Activated CD8-positive, alpha-beta memory T cell treated with anti-CD3 and anti-CD28 coated beads for 48 hours (primary cell): ENCODE results near the gene EBI3.
"Not testable (repeated sequence)": the region's sequence is repeated elsewhere in the genome, so short reads cannot be mapped to it uniquely, and the experiment has no call there.

Source experiments
- DNase-seq, 3 experiments: peaks; one replicate each; pipeline ENCODE4 v3.0.0-alpha.2; 2020; ENCODE audit warnings: low read depth in 2 of 3, low spot score in 2 of 3

The EBI3 gene

DNA sequence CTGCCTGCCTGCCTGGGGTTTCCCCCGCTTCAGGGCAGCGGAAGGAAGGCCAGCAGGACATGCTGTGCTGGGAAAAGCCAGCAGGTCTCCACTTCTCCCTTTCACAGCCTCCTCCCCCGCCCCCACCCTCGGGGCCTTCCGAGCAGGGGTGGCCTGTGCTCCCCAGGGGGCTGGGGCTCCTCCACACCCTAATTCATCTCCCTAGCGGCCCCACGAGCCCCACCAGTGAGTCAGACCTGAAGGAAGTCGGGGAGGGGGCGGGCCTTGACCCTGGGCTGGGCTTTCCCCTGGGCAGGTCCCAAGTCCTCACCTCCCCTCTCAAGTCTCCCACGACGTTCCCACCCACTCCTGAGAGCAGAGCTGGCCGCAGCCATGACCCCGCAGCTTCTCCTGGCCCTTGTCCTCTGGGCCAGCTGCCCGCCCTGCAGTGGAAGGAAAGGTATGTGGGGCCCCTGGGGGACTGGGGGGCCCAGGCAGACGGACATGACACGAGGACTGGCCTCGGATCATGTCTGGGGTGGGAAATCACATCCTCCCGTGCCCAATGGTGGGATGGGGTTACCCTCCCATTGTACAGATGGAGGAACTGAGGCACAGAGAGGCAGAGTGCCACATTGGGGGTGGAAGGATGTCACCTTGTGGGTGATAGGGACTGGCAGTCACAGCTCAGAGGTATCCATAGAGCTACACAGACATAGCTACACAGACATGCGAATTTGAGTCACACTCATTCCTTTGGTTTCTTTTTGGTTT lies at the start of gene EBI3:
Gene EBI3, plus strand, starts transcription at position 345 of the 753 bp plus-strand sequence. Its CDS starts 28 bp downstream, at position 373.
- peak; percentile 21 to 67 (median 37) for DNase-seq

DNA sequence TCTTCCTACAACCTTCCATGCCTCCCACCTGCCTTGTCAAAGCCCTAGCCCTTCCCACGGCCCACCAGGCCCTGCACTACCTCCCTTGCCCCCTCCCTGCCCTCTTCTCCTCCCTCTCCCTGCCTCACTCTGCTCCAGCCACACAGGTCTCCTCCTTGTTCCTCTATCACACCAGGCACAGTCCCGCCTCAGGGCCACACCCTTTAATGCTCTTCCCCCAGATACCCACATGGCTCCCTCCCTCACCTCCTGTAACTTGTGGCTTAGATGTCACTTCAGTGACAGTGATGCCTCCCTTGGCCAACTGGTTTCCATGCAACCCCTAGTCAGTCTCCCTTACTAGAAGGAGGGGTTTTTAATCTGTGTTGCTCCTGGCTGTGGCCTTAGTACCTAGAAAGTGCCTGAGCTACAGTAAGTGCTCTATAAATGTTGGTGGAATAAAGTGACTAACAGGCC lies 48.2 kb upstream of the EBI3 start:
- DNase-seq, result no peak

DNA sequence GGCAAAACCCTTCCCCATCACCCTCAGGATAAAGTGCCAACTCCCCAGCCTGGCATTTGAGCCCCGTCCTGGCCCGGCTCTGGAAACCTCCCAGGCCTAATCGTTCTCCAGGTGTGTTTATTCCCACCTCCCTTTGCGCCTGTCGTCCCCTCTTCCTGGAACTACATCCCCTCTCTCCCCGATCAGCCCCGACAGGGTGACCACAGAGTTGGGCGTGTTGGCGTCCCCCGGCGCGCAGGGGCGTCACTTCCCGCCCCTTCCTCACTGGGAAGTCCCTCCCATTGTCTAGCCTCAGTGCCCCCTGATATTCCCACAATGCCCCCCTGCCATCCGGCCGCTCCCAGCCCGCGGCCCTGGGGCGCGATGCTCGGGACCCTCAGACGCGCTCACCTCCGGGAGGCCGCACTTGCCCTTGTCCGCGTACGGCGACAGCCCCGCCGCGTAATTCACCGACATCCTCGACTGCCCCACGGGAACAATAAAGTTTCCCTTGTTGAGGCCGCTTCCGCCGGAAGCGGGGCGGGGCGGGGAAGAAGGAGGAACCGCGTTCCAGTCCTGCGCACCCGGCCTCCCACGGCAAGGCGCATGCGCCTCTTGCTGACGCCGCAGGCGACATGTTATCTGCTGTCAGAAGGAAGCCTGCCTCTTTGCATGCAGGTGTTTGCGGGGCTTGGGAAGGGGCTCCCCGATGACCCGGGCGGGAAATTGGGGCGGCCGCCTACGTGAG lies 47.1 kb upstream of the EBI3 start, which contains the start of the genes ANKRD24 and SIRT6:
Gene ANKRD24, plus strand, starts transcription at position 606 of the 727 bp plus-strand sequence. CDS start 3,737 bp downstream, outside the sequence.
Gene SIRT6, minus strand, starts transcription at position 480 of the 727 bp plus-strand sequence. Its CDS starts 24 bp downstream, at position 456.
- DNase-seq, result peak; percentile 83 to 90 (median 90)

DNA sequence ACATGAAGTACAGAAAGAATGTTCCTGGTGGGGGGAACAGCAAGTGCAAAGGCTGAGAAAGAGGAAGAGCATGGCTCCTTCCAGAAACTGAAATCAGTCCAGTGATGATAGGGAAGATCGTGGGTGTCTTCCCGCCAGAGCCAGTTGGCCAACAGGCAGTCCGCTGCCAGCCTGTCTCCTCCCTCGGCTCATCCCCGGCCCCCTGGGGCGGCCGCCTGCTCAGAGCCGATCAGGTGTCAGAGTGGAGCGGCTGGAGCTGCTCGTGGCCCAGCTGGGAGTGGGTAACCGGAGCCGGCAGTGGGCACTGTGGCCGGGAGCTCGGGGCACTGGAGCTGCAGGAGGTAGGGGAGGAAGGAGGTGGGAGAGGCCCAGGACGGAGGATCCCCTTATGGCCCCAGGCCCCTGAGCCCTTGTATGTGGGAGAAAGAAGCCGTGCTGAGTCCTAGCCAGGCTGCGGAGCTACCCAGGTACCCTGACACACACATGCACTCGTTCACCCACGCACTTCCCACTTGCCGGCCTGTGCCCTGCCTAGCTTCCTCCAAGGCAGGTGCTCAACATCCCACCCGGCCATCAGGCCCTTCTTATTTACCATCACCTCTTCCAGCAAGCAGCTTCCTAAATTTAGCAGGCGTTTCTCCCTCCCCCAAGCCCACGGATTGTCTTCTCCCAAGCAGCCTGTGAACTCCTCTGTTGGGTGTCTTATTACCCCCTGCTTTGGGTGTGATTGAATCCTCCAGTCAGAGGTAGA lies 45.2 kb upstream of the EBI3 start:
- no peak for DNase-seq

DNA sequence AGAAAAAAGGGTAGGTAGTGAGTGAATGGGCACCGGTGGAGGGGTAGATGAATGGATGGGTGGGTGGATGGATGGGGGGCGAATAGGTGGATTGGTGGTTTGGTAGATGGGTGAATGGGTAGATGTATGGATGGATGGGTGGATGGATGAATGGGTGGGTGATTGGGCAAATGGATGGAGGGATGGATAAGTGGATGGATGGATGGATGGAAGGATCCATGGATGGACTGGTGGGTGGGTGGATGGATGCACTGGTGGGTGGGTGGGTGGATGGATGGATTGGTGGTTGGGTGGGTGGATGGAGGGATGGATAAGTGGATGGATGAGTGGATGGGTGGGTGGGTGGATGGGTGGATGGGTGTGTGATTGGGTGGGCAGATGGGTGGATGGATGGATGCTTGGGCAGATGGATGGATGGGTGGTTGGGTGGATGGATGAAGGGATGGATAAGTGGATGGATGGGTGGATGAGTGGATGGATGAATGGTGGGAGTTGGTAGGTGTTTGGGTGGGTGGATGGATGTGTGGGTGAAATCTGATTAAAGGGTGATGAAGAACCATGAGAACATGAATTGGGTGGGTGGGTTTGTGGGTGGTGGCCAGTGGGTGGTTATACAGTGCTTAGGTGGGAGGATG lies 44.5 kb upstream of the EBI3 start:
- DNase-seq, result no peak

DNA sequence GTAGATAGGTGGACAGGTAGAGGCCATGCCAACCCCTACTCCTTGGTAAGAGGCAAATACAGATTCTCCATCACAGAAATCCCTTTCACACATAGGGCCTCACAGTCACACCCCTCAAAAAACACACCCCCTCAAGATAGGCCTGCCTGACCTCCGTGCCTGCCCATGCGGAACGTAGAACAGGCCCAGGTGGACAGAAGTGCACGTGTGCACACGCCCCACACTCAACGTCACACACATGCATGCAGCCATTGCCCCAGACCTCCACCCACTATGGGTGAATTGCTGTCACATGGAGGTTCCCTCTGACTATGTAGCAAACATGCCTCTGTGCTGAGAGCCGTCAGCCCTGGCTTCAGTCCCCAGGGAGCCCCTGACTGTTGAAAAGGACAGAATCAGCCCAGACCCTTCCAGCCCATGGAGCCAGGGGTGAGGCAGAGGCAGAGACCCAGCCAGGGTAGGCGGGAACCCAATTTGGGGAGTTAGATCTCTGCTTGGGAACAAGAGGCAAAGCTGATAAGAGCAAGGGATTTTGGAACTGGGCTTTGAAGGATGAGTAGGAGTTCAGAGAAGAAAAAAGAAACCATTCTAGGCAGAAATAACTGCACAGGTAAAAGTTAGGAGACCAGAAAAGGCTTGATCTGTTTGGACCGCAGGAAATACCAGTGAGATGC lies 43.8 kb upstream of the EBI3 start:
- no peak for DNase-seq

DNA sequence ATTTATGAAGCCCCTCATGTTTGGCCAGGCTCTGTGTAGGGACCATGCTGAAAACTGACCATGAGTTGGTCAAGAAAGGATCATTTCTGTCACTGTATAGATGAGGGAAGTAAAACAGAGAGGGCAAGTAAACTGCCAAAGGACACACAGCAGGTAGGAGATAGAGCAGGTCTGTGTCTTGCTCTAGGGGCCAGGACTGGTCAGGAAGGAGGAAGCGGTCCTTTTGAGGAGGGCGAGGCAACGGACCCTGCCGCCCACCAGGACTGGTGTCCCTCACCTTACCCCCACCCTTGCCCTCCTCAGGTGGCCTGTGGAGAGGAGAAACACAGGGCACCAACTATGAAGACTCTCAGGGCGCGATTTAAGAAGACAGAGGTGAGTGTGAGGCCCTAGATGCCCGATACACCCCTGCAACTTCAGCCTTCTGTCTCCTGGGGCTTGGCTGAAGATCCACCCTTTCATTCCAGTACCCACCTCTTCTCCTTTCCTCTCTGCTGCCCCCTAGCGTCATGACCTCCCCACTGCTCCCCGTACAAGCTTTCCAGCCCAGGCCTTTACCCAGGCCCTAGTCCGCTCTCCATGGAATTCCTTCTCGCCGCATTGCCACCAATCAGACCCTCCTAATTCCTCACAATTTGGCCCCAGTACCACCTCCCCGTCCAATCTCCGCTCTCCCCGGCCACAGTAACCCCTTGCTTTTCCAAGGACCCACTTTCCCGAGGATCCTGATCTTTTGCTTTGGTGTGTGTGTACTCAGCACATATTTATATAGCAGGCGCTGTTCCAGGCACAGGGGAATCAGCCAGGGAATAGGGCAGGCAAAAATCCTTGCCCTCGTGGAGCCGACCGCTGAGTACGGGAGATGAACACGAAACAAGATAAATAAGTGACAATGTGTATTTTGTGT lies 43.0 kb upstream of the EBI3 start:
- peak; percentile 39 to 86 (median 85) for DNase-seq

DNA sequence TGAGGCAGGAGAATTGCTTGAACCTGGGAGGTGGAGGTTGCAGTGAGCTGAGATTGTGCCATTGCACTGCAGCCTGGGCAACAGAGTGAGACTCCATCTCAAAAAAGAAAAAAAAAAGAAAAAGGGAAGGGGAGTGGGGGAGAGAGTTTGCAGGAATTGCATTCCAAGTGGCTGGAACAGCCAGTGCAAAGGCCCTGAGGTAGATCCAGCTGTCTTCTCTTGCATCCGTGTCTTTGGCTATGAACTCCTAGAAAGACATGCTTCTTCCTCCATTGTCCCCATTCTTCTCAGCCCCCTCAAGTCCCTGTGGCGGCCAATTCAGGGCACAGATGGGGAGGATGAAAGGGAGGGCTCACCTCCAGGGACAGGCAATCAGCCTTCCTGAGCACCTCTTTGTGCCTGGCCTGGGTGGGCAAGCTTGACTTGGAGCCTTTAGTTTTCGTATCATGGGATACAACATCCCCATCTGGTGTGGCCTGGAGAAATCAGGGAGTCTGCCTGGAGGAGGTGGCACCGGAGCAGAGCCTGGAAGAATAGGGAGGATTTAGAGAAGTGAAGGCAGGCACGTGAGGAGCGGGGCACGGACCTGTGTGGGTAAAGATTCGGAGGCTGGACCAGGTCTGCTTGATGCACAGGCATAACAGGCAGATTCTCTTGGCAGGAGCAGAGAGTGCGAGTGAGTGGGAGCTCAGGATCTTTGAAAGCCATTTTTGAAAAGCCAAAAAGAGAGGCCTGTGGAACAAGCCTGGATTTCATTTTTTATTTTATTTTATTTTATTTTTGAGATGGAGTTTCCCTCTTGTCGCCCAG lies 41.8 kb upstream of the EBI3 start:
- DNase-seq, result no peak

DNA sequence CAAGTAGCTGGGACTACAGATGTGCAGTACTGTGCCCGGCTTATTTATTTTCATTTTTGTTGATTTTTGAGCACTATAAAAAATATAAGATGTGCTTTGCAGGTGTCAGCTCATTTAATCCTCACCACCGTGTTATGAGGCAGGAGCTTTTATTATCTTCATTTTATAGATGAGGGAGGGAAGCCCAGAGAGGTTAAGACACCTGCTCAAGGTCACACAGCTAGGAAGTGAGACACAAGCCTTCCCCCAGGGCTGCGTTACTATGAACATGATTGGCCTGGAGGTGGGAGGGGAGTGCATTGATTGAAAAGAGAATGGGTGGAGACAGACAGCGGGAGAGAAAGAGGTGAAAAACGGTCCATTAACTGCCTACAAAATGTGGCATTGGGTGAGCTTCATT lies 39.7 kb upstream of the EBI3 start:
- no peak for DNase-seq

DNA sequence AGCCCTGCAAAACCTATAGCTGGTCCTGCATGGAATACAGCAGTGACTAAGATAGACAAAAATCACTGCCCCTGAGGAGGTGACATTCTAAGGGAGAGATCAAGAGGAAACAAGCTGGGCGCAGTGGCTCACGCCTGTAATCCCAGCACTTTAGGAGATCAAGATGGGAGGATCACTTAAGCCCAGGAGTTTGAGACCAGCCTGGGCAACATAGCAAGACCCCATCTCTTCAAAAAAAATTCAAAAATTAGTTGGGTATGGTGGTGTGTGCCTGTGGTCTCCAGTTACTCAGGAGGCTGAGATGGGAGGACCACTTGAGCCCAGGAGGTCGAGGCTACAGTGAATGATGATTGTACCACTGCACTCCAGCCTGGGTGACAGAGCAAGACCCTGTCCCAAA lies 36.8 kb upstream of the EBI3 start:
- not testable (repeated sequence) for DNase-seq

DNA sequence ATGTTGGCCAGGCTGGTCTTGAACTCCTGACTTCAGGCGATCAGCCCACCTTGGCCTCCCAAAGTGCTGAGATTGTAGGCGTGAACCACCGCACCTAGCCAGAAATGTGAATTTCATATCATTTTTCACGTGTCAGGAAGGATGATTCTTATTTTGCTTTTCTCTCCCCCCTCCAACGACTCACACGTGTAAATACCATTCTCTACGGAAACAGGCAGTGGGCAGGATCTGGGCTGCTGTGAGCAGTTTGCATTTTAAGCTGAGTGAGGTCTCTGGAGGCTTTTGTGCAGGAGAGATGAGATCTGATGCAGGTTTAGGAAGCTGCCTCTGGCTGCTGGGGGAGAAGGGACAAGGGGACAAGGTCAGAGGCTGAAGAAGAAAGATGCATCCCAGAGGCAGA lies 35.0 kb upstream of the EBI3 start:
- DNase-seq, result no peak

DNA sequence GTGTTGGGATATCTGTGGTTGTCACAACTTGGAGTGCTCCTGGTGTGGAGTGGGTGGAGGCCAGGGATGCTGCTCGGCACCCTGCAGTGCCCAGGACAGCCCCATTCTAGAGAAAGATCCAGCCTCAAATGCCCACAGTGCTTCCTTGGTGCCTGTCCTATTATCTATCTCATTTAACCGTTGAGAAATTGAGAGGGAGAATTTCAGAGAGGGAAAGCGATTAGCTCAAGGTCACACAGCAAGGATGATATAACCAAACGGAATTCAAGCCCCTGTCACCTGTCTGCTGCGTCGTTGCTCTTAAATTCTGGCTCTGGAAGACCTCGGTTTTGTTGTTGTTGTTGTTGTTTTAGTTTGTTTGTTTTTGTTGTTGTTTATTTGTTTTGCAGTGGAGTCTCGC lies 33.3 kb upstream of the EBI3 start:
- DNase-seq, result no peak

DNA sequence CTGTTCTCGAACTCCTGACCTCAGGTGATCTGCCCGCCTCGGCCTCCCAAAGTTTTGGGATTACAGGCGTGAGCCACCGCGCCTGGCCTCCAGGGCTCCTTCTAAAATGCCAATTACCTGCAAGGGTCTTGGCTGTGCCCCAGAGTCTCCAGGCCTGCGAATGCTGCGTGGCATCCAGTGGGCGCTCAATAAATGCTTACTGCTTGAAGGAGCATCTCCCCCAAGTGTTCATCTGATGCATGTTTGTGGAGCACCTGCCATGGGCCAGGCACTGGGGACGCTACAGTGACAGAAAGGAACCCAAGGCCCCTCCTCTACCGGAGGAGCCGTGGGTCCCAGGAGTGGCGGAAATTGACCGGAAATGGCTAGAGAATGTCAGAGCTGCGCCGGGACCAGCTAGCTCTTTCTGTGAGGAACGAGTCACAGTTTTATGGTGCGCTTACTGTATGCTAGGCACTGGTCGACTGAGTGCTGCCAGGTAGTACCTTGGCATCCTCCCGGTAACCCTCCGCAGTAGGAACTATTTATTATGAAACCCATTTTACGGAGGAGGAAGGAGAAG lies 32.7 kb upstream of the EBI3 start:
- no peak for DNase-seq

DNA sequence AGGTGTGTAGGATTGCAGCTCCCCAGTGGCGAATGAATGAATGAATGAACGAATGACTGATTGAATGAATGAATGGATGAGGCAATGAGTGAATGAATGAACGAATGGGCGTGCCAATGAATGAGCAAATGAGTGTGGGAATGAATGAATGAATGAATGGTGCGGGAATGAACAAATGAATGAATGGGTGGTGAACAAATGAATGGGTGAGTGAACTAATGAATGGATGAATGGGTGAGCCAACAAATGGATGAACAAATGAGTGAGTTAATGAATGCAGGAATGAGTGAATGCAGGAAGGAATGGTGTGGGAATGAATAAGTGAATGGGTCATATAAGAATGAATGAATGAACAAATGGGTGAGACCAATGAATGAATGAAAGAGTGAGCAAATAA lies 32.1 kb upstream of the EBI3 start:
- no peak for DNase-seq

DNA sequence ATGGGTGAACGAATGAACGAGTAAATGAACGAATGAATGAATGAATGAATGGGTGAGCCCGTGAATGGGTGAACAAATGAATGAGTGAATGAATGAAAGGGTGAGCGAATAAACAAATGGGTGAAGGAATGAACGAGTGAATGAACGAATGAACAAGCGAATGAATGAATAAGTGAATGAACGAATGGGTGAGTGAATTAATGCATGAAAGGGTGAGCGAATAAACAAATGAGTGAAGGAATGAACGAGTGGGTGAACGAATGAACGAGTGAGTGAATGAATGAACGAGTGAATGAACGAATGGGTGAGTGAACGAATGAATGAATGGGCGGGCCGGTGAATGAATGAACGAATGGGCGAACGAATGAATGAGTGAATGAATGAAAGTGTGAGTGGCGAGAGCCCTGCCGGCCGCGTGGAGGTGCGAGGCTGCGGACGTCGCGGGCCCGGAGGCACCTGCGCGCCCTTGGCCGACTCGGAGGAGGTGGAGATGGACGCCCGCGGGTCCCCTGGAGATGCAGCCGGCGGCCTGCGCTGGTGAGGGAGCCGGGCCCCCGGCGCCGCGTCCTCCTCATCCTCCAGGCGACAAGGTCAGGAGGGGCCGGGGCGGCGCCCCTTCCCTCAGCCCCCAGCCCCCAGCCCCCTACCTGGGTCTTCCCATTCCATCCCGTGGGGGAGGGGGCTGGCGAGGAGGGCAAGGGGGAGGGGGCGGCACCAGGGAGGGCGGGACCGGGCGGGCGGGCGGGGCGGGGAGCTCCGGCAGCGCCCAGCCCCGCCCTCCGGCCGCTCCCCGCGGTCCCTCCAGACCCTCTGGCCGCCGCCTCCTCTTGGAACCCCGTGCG lies 31.5 kb upstream of the EBI3 start:
- no peak for DNase-seq

DNA sequence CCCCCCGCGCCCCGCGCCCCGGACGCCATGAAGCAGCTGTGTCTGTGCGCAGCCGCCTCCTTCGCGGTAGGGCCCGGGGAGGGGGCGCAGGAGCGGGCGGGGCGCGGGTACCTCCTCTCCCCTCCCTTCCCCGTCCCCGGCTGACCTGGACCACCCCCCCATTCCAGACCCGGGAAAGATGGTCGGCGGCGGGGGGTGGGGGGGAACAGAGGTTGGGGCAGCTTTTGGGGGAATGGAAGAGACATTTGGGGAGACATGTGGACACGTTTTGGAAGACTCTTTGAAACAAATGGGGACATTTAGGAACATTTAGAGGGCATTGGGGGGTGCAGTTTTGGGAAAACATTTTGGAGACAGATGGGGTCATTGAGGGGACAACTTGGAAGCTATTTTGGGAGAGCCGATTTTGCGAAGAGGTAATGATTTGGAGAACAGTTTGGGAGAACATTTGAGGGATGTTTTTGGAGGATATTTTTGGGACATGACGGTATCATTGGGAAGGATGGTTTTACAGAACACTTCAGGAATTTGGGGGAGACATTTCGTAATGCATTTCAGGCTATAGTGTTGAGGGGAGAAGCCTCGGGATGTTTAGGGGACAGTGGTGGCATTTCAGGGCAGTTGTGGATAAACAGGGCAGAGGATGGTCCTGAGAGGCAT lies 30.7 kb upstream of the EBI3 start:
- no peak for DNase-seq
